ENCODE measurements around the gene CACNA1F. TPM values are rescaled to one million over a fixed set of nuclear protein-coding genes. Genes with fewer than 3 reads are reported as not detected.
A peak's percentile ranks its signal among the peaks of the same experiment; 100 is the strongest.

CACNA1F gene
- total RNA-seq, 4 donors from 2014 or later: 0.10 to 0.21 (median 0.13) TPM; not detected in 1

DNA sequence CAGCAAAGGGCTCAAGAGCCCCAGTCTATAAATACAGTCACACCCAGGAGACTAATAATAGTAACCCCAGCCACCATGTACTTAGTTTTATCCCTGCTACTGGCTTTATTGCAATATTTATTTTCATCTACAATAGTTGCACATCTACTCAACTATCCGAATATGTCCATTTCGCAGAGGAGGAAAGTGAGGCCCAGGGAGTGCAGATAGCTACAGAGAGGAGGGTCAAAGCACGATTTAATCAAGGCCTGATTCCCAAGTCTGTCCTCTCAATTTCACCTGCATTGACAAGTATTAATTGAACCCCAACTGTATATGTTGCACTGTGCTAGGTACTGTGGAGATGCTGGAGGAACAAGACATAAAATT, 65.4 kb downstream of the CACNA1F start:
- no peak for DNase-seq
- TF ChIP-seq POLR2A (IDR thresholded peaks at IDR 0.05): no peak
- TF ChIP-seq, protein P1, sequence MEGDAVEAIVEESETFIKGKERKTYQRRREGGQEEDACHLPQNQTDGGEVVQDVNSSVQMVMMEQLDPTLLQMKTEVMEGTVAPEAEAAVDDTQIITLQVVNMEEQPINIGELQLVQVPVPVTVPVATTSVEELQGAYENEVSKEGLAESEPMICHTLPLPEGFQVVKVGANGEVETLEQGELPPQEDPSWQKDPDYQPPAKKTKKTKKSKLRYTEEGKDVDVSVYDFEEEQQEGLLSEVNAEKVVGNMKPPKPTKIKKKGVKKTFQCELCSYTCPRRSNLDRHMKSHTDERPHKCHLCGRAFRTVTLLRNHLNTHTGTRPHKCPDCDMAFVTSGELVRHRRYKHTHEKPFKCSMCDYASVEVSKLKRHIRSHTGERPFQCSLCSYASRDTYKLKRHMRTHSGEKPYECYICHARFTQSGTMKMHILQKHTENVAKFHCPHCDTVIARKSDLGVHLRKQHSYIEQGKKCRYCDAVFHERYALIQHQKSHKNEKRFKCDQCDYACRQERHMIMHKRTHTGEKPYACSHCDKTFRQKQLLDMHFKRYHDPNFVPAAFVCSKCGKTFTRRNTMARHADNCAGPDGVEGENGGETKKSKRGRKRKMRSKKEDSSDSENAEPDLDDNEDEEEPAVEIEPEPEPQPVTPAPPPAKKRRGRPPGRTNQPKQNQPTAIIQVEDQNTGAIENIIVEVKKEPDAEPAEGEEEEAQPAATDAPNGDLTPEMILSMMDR (IDR thresholded peaks at IDR 0.05): no peak
- Histone ChIP-seq H3K4me3 (replicated peaks in 1 of 3) (no peak overlapping the region), H3K4me1 (peaks cover 7 to 12% of the 10 kb centered on the region in 2 donors), H3K9me3 (no peaks in the 10 kb centered on the region), H3K27ac (peak overlapping the region; percentile 85 to 90 (median 86)), H3K27me3 (no peaks in the 10 kb centered on the region), H3K36me3 (no peaks in the 10 kb centered on the region)
- intact Hi-C loops (cut with DNase I): no loop called here
- 70 to 90% methylated on average over 3 of the region's 3 CpGs for WGBS, 2 donors

DNA sequence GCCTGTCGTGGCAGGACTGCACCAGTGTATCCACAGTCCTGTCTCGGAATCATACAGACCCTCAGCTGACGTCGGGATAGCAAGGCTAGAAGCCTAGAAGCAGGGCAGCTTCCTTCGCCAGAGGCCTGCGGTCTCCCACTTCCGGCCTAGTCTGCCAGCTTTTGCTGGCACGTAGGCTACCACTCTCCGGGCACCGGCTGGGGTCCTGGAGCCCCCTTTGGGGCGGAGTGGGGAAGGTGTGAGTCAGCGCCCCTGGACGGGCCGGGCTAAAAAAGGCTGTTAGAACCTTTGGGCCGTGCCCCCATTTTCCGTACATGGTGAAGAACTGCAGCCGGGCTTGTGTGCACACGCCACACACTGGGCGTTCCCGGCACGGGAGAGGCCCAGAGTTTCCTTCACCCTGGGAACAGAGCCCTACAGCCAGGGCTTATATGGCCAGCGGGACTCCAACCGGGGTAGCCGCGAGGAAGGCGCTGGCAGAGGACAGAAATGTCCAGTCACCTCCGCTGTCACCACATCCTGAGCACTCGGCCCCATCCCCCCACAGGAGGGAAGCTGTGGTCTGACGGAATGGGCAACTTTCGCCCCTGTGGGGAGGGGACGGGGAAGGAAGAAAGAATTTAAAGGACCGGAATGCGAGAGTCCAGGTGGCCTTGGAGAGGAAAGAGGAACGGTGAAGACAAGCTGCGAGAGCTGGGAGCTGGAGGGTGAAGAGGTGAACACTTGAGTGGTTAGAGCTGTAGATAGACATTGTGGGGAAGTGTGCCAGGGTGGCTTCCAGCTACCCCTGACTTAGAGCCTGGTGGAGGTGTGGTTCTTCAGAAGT, 66.0 kb downstream of the CACNA1F start:
- Histone ChIP-seq H3K27ac (peak overlapping the region; percentile 85 to 90 (median 86)), H3K9me3 (no peaks in the 10 kb centered on the region), H3K27me3 (no peaks in the 10 kb centered on the region), H3K4me3 (replicated peaks in 1 of 3) (peak overlapping the region in 1 of 3 donors; percentile 10), H3K4me1 (peaks cover 7 to 12% of the 10 kb centered on the region in 2 donors), H3K36me3 (no peaks in the 10 kb centered on the region)
- peak; percentile 59 to 73 for DNase-seq
- 5 to 6% methylated on average over 8 to 22 of the region's 35 CpGs for WGBS, 2 donors
- peak in 1 of 2 donors; percentile 19 for TF ChIP-seq POLR2A (IDR thresholded peaks at IDR 0.05)
- TF ChIP-seq, protein P1 (IDR thresholded peaks at IDR 0.05): no peak
- intact Hi-C loops (cut with DNase I): no loop called here

- Histone ChIP-seq H3K36me3 (no peaks in the 10 kb centered on the region), H3K27ac (peak overlapping the region; percentile 85 to 90 (median 86)), H3K4me3 (replicated peaks in 1 of 3) (peak overlapping the region in 1 of 3 donors; percentile 10), H3K9me3 (no peaks in the 10 kb centered on the region), H3K27me3 (no peaks in the 10 kb centered on the region), H3K4me1 (peaks cover 7 to 12% of the 10 kb centered on the region in 2 donors)
- WGBS, 2 donors: 24 to 25% methylated on average over 9 to 20 of the region's 61 CpGs
- peak; percentile 89 to 90 for DNase-seq
- no peak for TF ChIP-seq POLR2A (IDR thresholded peaks at IDR 0.05)
- TF ChIP-seq, protein P1 (IDR thresholded peaks at IDR 0.05): peak in 3 of 6 experiments; percentile 15 to 19 (median 16)
- intact Hi-C loops (cut with DNase I): no loop called here
Observed at GRCh38 chrX:49165901-49166881, 66.9 kb downstream of the CACNA1F start.

DNA sequence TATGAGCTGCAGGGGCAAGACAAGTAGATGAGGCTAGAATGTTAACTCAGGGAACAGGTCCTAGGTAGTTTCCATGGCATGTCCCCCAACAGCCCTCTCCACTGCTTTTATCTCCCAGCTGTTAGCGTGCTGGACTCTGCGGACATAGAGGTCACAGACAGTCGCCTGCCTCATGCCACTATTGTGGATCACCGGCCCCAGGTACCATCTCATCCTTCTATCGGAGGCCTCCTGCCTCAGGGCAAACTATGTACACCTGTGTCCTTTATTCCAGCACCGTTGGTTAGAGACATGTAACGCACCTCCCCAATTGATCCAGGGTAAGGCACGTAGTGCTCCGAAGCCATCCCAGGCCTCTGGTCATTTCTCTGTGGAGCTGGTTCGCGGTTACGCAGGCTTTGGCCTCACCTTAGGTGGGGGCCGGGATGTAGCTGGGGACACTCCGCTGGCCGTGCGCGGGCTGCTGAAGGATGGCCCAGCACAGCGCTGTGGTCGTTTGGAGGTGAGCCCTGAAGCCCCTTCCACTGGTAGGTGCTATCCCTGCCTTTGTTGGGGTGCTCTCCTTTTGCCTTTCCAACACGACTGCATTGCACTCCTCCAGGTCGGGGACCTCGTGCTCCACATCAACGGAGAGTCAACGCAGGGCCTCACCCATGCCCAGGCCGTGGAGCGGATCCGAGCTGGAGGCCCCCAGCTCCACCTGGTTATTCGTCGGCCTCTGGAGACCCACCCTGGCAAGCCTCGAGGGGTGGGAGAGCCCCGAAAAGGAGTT, 68.4 kb downstream of the CACNA1F start:
- intact Hi-C loops (cut with DNase I): no loop called here
- H3K36me3 ChIP-seq: no peaks in the 10 kb centered on the region
- peak overlapping the region in 1 of 3 donors; percentile 95 for H3K27ac ChIP-seq
- H3K27me3 ChIP-seq: no peaks in the 10 kb centered on the region
- H3K9me3 ChIP-seq: no peaks in the 10 kb centered on the region
- no peak for DNase-seq
- H3K4me1 ChIP-seq: peaks cover 7 to 12% of the 10 kb centered on the region in 2 donors
- WGBS, 2 donors: 93% methylated on average over 8 to 9 of the region's 31 CpGs
- no peak overlapping the region for H3K4me3 ChIP-seq (replicated peaks in 1 of 3)
- TF ChIP-seq, protein P1 (IDR thresholded peaks at IDR 0.05): no peak
- TF ChIP-seq POLR2A (IDR thresholded peaks at IDR 0.05): no peak

All from thyroid gland (tissue), 4 donors.